Cardiac fibroblast (primary cell): ENCODE data around the gene UCP1.
A peak's percentile ranks its signal among the peaks of the same experiment; 100 is the strongest.

Experiments used
- DNase-seq, 2 donors: peaks; one replicate each; pipeline versions ENCODE4 v3.0.0 to v3.0.0-alpha.2; 2010; ENCODE audit warnings: low read depth in 2 of 2
- H3K4me3 ChIP-seq, 2 donors: replicated peaks in 1 of 2; 1 replicate in 1 of 2; 2 replicates in 1 of 2; pipeline ENCODE4 v1.5.1; 2011; ENCODE audit warnings: low read depth in 2 of 2, low read length in 2 of 2, mild to moderate bottlenecking in 2 of 2, moderate library complexity in 1 of 2
- CTCF ChIP-seq: IDR thresholded peaks from one replicate; pipeline ENCODE4 v1.5.1; 2011; ENCODE audit warnings: low read depth, mild to moderate bottlenecking, low read length, inconsistent platforms

The UCP1 gene

GRCh38 chr4:140584439-140584838, 15.7 kb upstream of the UCP1 start:
- DNase-seq: no peak
- TF ChIP-seq CTCF: no peak

GRCh38 chr4:140581078-140581477, 12.3 kb upstream of the UCP1 start:
- no peak for TF ChIP-seq CTCF
- DNase-seq: peak in 1 of 2 donors; percentile 5
- no peak overlapping the region for H3K4me3 ChIP-seq

More at GRCh38 chr4:140584439-140584838, 15.7 kb upstream of the UCP1 start:
- no peak overlapping the region for H3K4me3 ChIP-seq

GRCh38 chr4:140579278-140579677, 10.5 kb upstream of the UCP1 start:
- H3K4me3 ChIP-seq: no peak overlapping the region
- TF ChIP-seq CTCF: no peak
- DNase-seq: no peak

- no peak for DNase-seq
- no peak overlapping the region for H3K4me3 ChIP-seq
- TF ChIP-seq CTCF: no peak
These were observed 6.7 kb upstream of the UCP1 start for GRCh38 chr4:140575489-140575888.

- H3K4me3 ChIP-seq: no peak overlapping the region
- no peak for DNase-seq
- no peak for TF ChIP-seq CTCF
These were observed 2.9 kb upstream of the UCP1 start for GRCh38 chr4:140571620-140572019.

- DNase-seq: no peak
- peak overlapping the region in 1 of 2 donors; percentile 41 for H3K4me3 ChIP-seq
- no peak for TF ChIP-seq CTCF
These were observed 512 bp upstream of the UCP1 start for GRCh38 chr4:140569307-140569638.

- no peak for DNase-seq
- no peak for TF ChIP-seq CTCF
- no peak overlapping the region for H3K4me3 ChIP-seq
These were observed 9.1 kb downstream of the UCP1 start for GRCh38 chr4:140559696-140560095.
